K562 (cell line): ENCODE data around the gene ZSCAN22. TPM values are rescaled to one million over a fixed set of nuclear protein-coding genes. Genes with fewer than 3 reads are reported as not detected.

Experiments
- BHLHE40 ChIP-seq: IDR thresholded peaks from 2 replicates; pipeline ENCODE4 v1.6.1; 2011; ENCODE audit warnings: low read length, improper control_type of control experiment
- FOSL1 ChIP-seq: fragments of 200-800 bp; sonication (Bioruptor generic); conservative IDR thresholded peaks from 2 replicates; pipeline ENCODE4 v1.6.1; 2016; ENCODE audit warnings: missing genetic modification characterization, missing compliant biosample characterization
- HNRNPLL ChIP-seq: fragments of 200-400 bp; formaldehyde crosslinking; IDR thresholded peaks from 2 replicates; pipeline ENCODE4 v1.6.1; 2017; ENCODE audit warnings: low read length, low read depth, mild to moderate bottlenecking; ENCODE audit not compliant: poor library complexity, severe bottlenecking
- KAT7 ChIP-seq: sonication (generic); formaldehyde crosslinking; IDR thresholded peaks from 2 replicates; pipeline ENCODE4 v1.8.0; 2022; ENCODE audit warnings: missing genetic modification reagents, mild to moderate bottlenecking, borderline replicate concordance
- MTF1 ChIP-seq: fragments of 250-450 bp; sonication (Bioruptor Pico); IDR thresholded peaks from 2 replicates; pipeline ENCODE4 v1.9.0; 2021; ENCODE audit warnings: moderate library complexity, mild to moderate bottlenecking, inconsistent platforms, borderline replicate concordance
- NFIX ChIP-seq: fragments of 250-450 bp; sonication (Bioruptor Pico); IDR thresholded peaks from 2 replicates; pipeline ENCODE4 v1.4.0; 2020; ENCODE audit warnings: low read depth, mild to moderate bottlenecking, moderate library complexity
- NR3C1 ChIP-seq: sonication (generic); formaldehyde crosslinking; IDR thresholded peaks from 2 replicates; pipeline ENCODE4 v1.8.1; 2022; ENCODE audit warnings: missing genetic modification reagents
- PRMT5 ChIP-seq: sonication (generic); formaldehyde crosslinking; IDR thresholded peaks from 2 replicates; pipeline ENCODE4 v1.5.0; 2020; ENCODE audit warnings: missing genetic modification reagents
- TEAD1 ChIP-seq, 2 experiments: fragments of 450-650 bp in 1 of 2; sonication (generic) in 1 of 2; formaldehyde crosslinking; IDR thresholded peaks; 2 replicates each; pipeline versions ENCODE4 v1.4.0 to v1.8.0; 2020 to 2022; ENCODE audit warnings: mild to moderate bottlenecking in 2 of 2, missing genetic modification reagents in 1 of 2
- WHSC1 ChIP-seq: IDR thresholded peaks from one replicate; pipeline ENCODE4 v1.6.1; 2012; ENCODE audit warnings: low read length, control low read depth, inconsistent platforms
- ZC3H4 ChIP-seq: sonication (generic); formaldehyde crosslinking; IDR thresholded peaks from 2 replicates; pipeline ENCODE4 v1.9.0; 2021; ENCODE audit warnings: missing genetic modification reagents, borderline replicate concordance
- ZNF121 ChIP-seq: sonication (generic); formaldehyde crosslinking; conservative IDR thresholded peaks from 2 replicates; pipeline ENCODE4 v1.8.0; 2022; ENCODE audit warnings: missing genetic modification reagents
- ZNF133 ChIP-seq: fragments of 250-450 bp; sonication (Bioruptor Pico); IDR thresholded peaks from 2 replicates; pipeline ENCODE4 v1.4.0; 2020; ENCODE audit warnings: mild to moderate bottlenecking
- ZNF586 ChIP-seq: fragments of 450-650 bp; formaldehyde crosslinking; conservative IDR thresholded peaks from 2 replicates; pipeline ENCODE4 v1.4.0; 2020; ENCODE audit warnings: mild to moderate bottlenecking, moderate library complexity
- ZNF76 ChIP-seq: fragments of 250-450 bp; sonication (Bioruptor Pico); IDR thresholded peaks from 2 replicates; pipeline ENCODE4 v1.4.0; 2020; ENCODE audit warnings: mild to moderate bottlenecking, moderate library complexity, borderline replicate concordance
- polyA plus RNA-seq, 8 experiments: library from polyadenylated mRNA; depleted of rRNA in 4 of 8; stranded (reverse) in 5 of 8; unstranded in 3 of 8; fragments of >200 nt; fragmentation: Nextera tagmentation in 2 of 8; fragmentation: Illumina TruSeq in 1 of 8; extraction: Ambion mirVana in 2 of 8; extraction: Trizol in 1 of 8; gene quantifications; 2 replicates each; pipeline versions ENCODE4 v1.2.1 to v1.2.3, GENCODE V29; 2011 to 2014; ENCODE audit warnings: inconsistent platforms in 1 of 8, missing spikeins in 1 of 8
- total RNA-seq, 7 experiments: library from RNA; depleted of rRNA in 6 of 7; stranded (reverse); fragments of >200 nt in 6 of 7; fragmentation: Illumina TruSeq in 2 of 7; extraction: Trizol in 2 of 7; gene quantifications; 2 replicates each; pipeline versions ENCODE4 v1.2.1 to v1.2.3, GENCODE V29; 2011 to 2021; ENCODE audit warnings: low replicate concordance in 1 of 7
- TF ChIP-seq, protein P1 (sequence below): sonication (generic); formaldehyde crosslinking; IDR thresholded peaks from 2 replicates; pipeline ENCODE4 v1.8.1; 2023; ENCODE audit warnings: mild to moderate bottlenecking, missing genetic modification reagents, moderate library complexity
- TF ChIP-seq, protein P2 (sequence below): fragments of 250-450 bp; sonication (Bioruptor Pico); IDR thresholded peaks from 2 replicates; pipeline ENCODE4 v1.5.0; 2021; ENCODE audit warnings: mild to moderate bottlenecking, moderate library complexity
- TF ChIP-seq, protein P3 (sequence below): fragments of 450-650 bp; formaldehyde crosslinking; IDR thresholded peaks from 2 replicates; pipeline ENCODE4 v1.4.0; 2020; ENCODE audit warnings: mild to moderate bottlenecking, moderate library complexity
- TF ChIP-seq, protein P4 (sequence below): fragments of 450-650 bp; IDR thresholded peaks from 2 replicates; pipeline ENCODE4 v1.6.1; 2018; ENCODE audit not compliant: partially characterized antibody

The ZSCAN22 gene
- total and polyA plus RNA-seq, 9 of the 15 experiments (the other 6 are each of a cell fraction or from before 2014, with no cell fraction given) = 0.98 to 5.3 (median 3.0) TPM

DNA sequence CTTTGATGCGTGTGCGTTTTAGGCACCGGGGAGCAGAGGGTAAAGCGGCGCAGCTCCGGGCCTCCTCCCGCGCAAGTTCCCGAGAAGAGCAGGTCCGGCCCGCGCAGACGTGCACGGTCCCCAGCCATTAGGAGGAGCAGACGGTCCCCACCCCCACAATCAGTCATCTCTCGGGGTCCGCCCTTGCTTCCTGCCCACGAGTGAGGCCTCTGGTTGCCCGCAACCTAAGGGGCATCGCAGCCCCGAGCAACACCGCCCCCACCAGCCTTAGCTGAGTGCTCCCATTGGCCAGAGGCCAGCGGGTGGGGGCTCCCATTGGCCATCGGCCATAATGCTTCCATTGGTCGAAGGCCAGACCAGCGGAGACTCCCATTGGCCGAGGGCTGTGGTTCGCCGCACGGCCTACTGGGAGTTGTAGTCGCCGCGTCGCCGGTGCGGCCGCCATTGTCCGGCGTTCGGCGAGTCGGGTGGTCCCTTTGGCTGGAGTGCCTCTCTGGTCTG lies 48.2 kb upstream of the ZSCAN22 start, which contains the start of gene ZNF8 (continued):
- TF ChIP-seq, protein P1, sequence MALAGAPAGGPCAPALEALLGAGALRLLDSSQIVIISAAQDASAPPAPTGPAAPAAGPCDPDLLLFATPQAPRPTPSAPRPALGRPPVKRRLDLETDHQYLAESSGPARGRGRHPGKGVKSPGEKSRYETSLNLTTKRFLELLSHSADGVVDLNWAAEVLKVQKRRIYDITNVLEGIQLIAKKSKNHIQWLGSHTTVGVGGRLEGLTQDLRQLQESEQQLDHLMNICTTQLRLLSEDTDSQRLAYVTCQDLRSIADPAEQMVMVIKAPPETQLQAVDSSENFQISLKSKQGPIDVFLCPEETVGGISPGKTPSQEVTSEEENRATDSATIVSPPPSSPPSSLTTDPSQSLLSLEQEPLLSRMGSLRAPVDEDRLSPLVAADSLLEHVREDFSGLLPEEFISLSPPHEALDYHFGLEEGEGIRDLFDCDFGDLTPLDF (CRISPR knock-in tag) = no peak
- TF ChIP-seq ZNF586 (CRISPR knock-in tag) = no peak
- TF ChIP-seq, protein P2, sequence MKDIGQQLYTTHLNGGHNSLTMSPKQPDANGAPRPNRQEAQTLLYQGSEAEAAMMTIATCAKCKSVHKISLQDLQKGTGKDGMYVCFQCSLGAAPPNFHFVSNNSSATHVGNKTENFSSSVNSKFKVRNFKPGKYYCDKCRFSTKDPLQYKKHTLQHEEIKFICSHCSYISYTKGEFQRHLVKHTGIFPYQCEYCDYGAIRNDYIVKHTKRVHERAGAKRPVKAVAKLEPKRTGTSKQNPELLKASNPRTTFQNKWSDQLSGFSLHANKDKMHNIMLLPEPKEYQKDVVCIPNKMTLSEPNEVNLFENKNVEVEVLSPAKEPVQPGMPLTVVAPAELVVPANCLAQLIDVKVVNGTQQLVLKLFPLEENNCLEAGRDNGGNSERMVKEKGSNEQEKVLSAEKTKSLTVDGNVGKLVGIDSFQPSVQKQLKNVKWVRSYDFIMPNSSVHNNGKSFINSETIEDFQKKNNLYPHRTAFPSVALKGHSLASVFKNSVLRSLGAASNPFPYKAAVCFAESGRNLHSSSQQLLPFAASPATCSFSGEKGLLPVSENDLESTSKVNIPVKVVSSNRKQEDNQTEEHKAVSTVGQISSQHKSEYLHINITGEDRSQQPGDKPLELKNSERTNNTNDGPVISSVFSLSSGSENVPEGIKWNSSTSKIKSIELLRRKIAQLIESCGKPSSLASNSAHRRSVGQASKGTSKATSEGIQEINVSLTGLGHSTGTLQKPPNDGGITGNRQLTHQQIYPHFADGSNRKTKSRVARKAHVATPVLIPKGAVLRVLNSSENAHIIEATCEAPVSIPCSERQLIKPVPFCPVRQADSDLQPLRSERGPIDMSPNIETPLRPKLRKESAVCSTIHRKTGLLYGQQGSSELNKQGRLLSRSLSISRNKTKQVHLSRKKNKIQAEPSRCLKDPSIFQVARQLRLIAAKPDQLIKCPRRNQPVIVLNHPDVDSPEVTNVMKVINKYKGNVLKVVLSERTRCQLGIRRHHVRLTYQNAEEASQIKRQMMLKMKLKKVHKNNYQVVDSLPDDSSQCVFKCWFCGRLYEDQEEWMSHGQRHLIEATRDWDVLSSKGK = no peak
- no peak for TF ChIP-seq ZC3H4 (CRISPR knock-in tag)
- no peak for TF ChIP-seq KAT7
- TF ChIP-seq, protein P3, sequence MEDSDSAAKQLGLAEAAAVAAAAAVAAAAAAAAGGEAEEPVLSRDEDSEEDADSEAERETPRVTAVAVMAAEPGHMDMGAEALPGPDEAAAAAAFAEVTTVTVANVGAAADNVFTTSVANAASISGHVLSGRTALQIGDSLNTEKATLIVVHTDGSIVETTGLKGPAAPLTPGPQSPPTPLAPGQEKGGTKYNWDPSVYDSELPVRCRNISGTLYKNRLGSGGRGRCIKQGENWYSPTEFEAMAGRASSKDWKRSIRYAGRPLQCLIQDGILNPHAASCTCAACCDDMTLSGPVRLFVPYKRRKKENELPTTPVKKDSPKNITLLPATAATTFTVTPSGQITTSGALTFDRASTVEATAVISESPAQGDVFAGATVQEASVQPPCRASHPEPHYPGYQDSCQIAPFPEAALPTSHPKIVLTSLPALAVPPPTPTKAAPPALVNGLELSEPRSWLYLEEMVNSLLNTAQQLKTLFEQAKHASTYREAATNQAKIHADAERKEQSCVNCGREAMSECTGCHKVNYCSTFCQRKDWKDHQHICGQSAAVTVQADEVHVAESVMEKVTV (CRISPR knock-in tag) = no peak
- TF ChIP-seq TEAD1 (CRISPR knock-in tag; IDR thresholded peaks at IDR 0.05) = 0 out of 4 replicates have a peak, but pooled peaks of 1 of the 2 experiments have one; percentile 13
- TF ChIP-seq WHSC1 = no peak
- TF ChIP-seq PRMT5 (CRISPR knock-in tag) = no peak
- TF ChIP-seq NFIX = no peak
- no peak; the same call in 1 of the 2 replicates for TF ChIP-seq ZNF76 (CRISPR knock-in tag)
- TF ChIP-seq NR3C1 = no peak
- TF ChIP-seq, protein P4, sequence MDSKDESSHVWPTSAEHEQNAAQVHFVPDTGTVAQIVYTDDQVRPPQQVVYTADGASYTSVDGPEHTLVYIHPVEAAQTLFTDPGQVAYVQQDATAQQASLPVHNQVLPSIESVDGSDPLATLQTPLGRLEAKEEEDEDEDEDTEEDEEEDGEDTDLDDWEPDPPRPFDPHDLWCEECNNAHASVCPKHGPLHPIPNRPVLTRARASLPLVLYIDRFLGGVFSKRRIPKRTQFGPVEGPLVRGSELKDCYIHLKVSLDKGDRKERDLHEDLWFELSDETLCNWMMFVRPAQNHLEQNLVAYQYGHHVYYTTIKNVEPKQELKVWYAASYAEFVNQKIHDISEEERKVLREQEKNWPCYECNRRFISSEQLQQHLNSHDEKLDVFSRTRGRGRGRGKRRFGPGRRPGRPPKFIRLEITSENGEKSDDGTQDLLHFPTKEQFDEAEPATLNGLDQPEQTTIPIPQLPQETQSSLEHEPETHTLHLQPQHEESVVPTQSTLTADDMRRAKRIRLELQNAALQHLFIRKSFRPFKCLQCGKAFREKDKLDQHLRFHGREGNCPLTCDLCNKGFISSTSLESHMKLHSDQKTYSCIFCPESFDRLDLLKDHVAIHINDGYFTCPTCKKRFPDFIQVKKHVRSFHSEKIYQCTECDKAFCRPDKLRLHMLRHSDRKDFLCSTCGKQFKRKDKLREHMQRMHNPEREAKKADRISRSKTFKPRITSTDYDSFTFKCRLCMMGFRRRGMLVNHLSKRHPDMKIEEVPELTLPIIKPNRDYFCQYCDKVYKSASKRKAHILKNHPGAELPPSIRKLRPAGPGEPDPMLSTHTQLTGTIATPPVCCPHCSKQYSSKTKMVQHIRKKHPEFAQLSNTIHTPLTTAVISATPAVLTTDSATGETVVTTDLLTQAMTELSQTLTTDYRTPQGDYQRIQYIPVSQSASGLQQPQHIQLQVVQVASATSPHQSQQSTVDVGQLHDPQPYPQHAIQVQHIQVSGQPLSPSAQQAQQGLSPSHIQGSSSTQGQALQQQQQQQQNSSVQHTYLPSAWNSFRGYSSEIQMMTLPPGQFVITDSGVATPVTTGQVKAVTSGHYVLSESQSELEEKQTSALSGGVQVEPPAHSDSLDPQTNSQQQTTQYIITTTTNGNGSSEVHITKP = no peak
- TF ChIP-seq MTF1 (CRISPR knock-in tag) = no peak
- no peak for TF ChIP-seq FOSL1 (tag)
- no peak; the same call in 1 of the 2 replicates for TF ChIP-seq ZNF121 (CRISPR knock-in tag)
- no peak for TF ChIP-seq ZNF133
- peak; percentile 41; the same call in 1 of the 2 replicates for TF ChIP-seq BHLHE40
- peak; percentile 80 for TF ChIP-seq HNRNPLL
